ENCODE measurements around the gene KYNU. TPM values are rescaled to one million over a fixed set of nuclear protein-coding genes. Genes with fewer than 3 reads are reported as not detected.

Gene KYNU
- total and polyA plus RNA-seq, 9 of the 15 experiments (the other 6 are each of a cell fraction or from before 2014, with no cell fraction given) = 2.6 to 11.6 (median 7.2) TPM

DNA sequence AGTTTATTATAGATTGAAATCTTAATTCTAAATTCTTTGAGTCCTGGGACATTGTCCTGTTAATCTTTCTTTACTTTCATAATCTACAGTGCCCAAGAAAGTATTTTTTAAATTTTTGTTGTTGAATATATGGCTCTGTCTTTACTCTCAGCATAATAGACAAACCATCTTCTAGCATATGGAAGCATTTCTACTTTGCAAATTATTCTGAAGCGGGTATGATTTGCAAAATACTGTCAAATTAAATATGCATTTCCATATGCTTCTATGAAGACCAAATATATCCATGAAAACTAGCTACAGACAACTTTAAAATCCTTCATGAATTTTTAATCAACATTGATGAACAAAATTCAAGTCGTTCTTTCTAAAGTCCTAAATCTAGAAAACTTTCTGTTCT, 117.2 kb downstream of the KYNU start (continued):
- no peak for TF ChIP-seq ZKSCAN8 (CRISPR knock-in tag; IDR thresholded peaks at IDR 0.05)
- TF ChIP-seq MEF2A (IDR thresholded peaks at IDR 0.05; ENCODE audit: control insufficient read depth, low read depth, low read length) = no peak
- TF ChIP-seq, protein P1, sequence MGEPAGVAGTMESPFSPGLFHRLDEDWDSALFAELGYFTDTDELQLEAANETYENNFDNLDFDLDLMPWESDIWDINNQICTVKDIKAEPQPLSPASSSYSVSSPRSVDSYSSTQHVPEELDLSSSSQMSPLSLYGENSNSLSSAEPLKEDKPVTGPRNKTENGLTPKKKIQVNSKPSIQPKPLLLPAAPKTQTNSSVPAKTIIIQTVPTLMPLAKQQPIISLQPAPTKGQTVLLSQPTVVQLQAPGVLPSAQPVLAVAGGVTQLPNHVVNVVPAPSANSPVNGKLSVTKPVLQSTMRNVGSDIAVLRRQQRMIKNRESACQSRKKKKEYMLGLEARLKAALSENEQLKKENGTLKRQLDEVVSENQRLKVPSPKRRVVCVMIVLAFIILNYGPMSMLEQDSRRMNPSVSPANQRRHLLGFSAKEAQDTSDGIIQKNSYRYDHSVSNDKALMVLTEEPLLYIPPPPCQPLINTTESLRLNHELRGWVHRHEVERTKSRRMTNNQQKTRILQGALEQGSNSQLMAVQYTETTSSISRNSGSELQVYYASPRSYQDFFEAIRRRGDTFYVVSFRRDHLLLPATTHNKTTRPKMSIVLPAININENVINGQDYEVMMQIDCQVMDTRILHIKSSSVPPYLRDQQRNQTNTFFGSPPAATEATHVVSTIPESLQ (CRISPR knock-in tag; IDR thresholded peaks at IDR 0.05) = no peak
- TF ChIP-seq, protein P2, sequence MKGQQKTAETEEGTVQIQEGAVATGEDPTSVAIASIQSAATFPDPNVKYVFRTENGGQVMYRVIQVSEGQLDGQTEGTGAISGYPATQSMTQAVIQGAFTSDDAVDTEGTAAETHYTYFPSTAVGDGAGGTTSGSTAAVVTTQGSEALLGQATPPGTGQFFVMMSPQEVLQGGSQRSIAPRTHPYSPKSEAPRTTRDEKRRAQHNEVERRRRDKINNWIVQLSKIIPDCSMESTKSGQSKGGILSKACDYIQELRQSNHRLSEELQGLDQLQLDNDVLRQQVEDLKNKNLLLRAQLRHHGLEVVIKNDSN (CRISPR knock-in tag; IDR thresholded peaks at IDR 0.05) = no peak
- TF ChIP-seq SMAD2 (IDR thresholded peaks at IDR 0.05; ENCODE audit: low read depth, low read length) = no peak
- TF ChIP-seq MAFF (IDR thresholded peaks at IDR 0.05; ENCODE audit: low read length) = no peak
- TF ChIP-seq, protein P3, sequence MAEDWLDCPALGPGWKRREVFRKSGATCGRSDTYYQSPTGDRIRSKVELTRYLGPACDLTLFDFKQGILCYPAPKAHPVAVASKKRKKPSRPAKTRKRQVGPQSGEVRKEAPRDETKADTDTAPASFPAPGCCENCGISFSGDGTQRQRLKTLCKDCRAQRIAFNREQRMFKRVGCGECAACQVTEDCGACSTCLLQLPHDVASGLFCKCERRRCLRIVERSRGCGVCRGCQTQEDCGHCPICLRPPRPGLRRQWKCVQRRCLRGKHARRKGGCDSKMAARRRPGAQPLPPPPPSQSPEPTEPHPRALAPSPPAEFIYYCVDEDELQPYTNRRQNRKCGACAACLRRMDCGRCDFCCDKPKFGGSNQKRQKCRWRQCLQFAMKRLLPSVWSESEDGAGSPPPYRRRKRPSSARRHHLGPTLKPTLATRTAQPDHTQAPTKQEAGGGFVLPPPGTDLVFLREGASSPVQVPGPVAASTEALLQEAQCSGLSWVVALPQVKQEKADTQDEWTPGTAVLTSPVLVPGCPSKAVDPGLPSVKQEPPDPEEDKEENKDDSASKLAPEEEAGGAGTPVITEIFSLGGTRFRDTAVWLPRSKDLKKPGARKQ (CRISPR knock-in tag; IDR thresholded peaks at IDR 0.05) = no peak

All from K562 (cell line).